CD14-positive monocyte (primary cell): Measurements from ENCODE around the gene SLC13A4. TPM values are rescaled to one million over a fixed set of nuclear protein-coding genes. Genes with fewer than 3 reads are reported as not detected.

Experiments used
- DNase-seq, 3 donors: peaks; one replicate each; pipeline ENCODE4 v3.0.0-alpha.2; 2011 to 2022
- H2AFZ ChIP-seq: 2 replicates; pipeline ENCODE4 v1.6.0; 2012; ENCODE audit warnings: mild to moderate bottlenecking, low read depth, low read length, inconsistent platforms; ENCODE audit not compliant: insufficient read depth, poor library complexity, severe bottlenecking
- H3K27ac ChIP-seq, 2 donors: 1 replicate in 1 of 2; 2 replicates in 1 of 2; pipeline ENCODE4 v1.5.1; 2012 to 2013; ENCODE audit warnings: low read length in 2 of 2, control low read depth in 1 of 2, inconsistent platforms in 1 of 2, low read depth in 1 of 2, mild to moderate bottlenecking in 1 of 2
- H3K27me3 ChIP-seq, 2 donors: one replicate each; pipeline versions ENCODE4 v1.6.0 to v1.6.1; 2011 to 2013; ENCODE audit warnings: low read length in 2 of 2; ENCODE audit not compliant: control insufficient read depth in 2 of 2, insufficient read depth in 2 of 2
- H3K36me3 ChIP-seq, 2 donors: replicated peaks in 1 of 2; 1 replicate in 1 of 2; 2 replicates in 1 of 2; pipeline versions ENCODE4 v1.5.1 to v1.6.1; 2012 to 2013; ENCODE audit warnings: low read length in 2 of 2, control low read depth in 1 of 2, inconsistent platforms in 1 of 2, mild to moderate bottlenecking in 1 of 2; ENCODE audit not compliant: insufficient read depth in 2 of 2, control insufficient read depth in 1 of 2
- H3K4me1 ChIP-seq, 2 donors: 1 replicate in 1 of 2; 2 replicates in 1 of 2; pipeline versions ENCODE4 v1.5.1 to v1.6.1; 2012 to 2013; ENCODE audit warnings: low read length in 2 of 2, control low read depth in 1 of 2, inconsistent platforms in 1 of 2, mild to moderate bottlenecking in 1 of 2, moderate library complexity in 1 of 2; ENCODE audit not compliant: insufficient read depth in 2 of 2, control insufficient read depth in 1 of 2
- H3K4me2 ChIP-seq: replicated peaks from 2 replicates; pipeline ENCODE3; 2012; ENCODE audit warnings: low read length, moderate library complexity, mild to moderate bottlenecking; ENCODE audit not compliant: poor library complexity, severe bottlenecking; ENCODE audit errors: extremely low read depth
- H3K4me3 ChIP-seq, 3 experiments: fragments of 200-600 bp in 1 of 3; sonication (generic) in 1 of 3; replicated peaks in 1 of 3; 1 replicate in 2 of 3; 2 replicates in 1 of 3; pipeline ENCODE4 v1.5.1; 2011 to 2013; ENCODE audit warnings: low read length in 3 of 3, mild to moderate bottlenecking in 3 of 3, control low read depth in 2 of 3, low read depth in 2 of 3, inconsistent platforms in 1 of 3, moderate library complexity in 1 of 3
- H3K79me2 ChIP-seq: 2 replicates; pipeline ENCODE4 v1.6.0; 2012; ENCODE audit warnings: mild to moderate bottlenecking, control low read depth, inconsistent platforms, low read length, moderate library complexity; ENCODE audit not compliant: insufficient read depth
- H3K9ac ChIP-seq: 2 replicates; pipeline ENCODE4 v1.6.0; 2017; ENCODE audit warnings: low read length, mild to moderate bottlenecking; ENCODE audit not compliant: insufficient read depth, poor library complexity, severe bottlenecking
- H3K9me3 ChIP-seq, 2 donors: replicated peaks in 1 of 2; 1 replicate in 1 of 2; 2 replicates in 1 of 2; pipeline versions ENCODE4 v1.5.1 to v1.6.1; 2012 to 2013; ENCODE audit warnings: low read length in 2 of 2, control low read depth in 1 of 2; ENCODE audit not compliant: control insufficient read depth in 1 of 2, insufficient read depth in 1 of 2
- H4K20me1 ChIP-seq: 2 replicates; pipeline ENCODE4 v1.6.0; 2012; ENCODE audit warnings: mild to moderate bottlenecking, low read length, control low read depth, moderate library complexity; ENCODE audit not compliant: insufficient read depth
- H3K27ac Mint-ChIP-seq, 7 donors: one replicate each; pipeline ENCODE4 v1.8.0; 2020; ENCODE audit warnings: mild to moderate bottlenecking in 7 of 7, mixed read lengths in 7 of 7, moderate library complexity in 6 of 7, inconsistent platforms in 2 of 7
- H3K27me3 Mint-ChIP-seq, 3 donors: one replicate each; pipeline ENCODE4 v1.8.0; 2021 to 2022; ENCODE audit warnings: low read depth in 3 of 3, mild to moderate bottlenecking in 3 of 3, mixed read lengths in 3 of 3, moderate library complexity in 3 of 3, inconsistent platforms in 1 of 3
- H3K36me3 Mint-ChIP-seq, 2 donors: one replicate each; pipeline ENCODE4 v1.8.0; 2020; ENCODE audit warnings: mixed read lengths in 2 of 2, inconsistent platforms in 1 of 2, mild to moderate bottlenecking in 1 of 2
- H3K4me1 Mint-ChIP-seq: one replicate; pipeline ENCODE4 v1.8.0; 2020; ENCODE audit warnings: mild to moderate bottlenecking, mixed read lengths
- H3K4me3 Mint-ChIP-seq, 2 donors: one replicate each; pipeline ENCODE4 v1.8.0; 2020; ENCODE audit warnings: mild to moderate bottlenecking in 2 of 2, mixed read lengths in 2 of 2, moderate library complexity in 1 of 2
- H3K9me3 Mint-ChIP-seq, 7 donors: one replicate each; pipeline ENCODE4 v1.8.0; 2020 to 2022; ENCODE audit warnings: mixed read lengths in 7 of 7, mild to moderate bottlenecking in 6 of 7, moderate library complexity in 6 of 7, inconsistent platforms in 2 of 7
- CTCF ChIP-seq: fragments of 200-600 bp; IDR thresholded peaks from one replicate; pipeline ENCODE4 v1.8.0; 2022; ENCODE audit warnings: antibody characterized with exemption, mild to moderate bottlenecking
- WGBS: methylation state at CpG from one replicate; pipeline ENCODE4 v1.1.5; 2013; ENCODE audit warnings: missing lambda C conversion rate; ENCODE audit not compliant: insufficient coverage; 5-methylcytosine and 5-hydroxymethylcytosine counted together
- intact Hi-C, 2 donors: fragments of 100-400 bp; cut with micrococcal nuclease; formaldehyde crosslinking; loops; one replicate each; pipeline versions ENCODE4 v1.15.0 to v1.15.1; 2023
- polyA plus RNA-seq, 3 donors: library from polyadenylated mRNA; depleted of rRNA in 1 of 3; unstranded in 2 of 3; stranded (reverse) in 1 of 3; fragments of 300-500 nt in 2 of 3; fragments of >200 nt in 1 of 3; fragmentation: Illumina TruSeq in 2 of 3; gene quantifications; 1 replicate in 2 of 3; 2 replicates in 1 of 3; pipeline ENCODE4 v1.2.3, GENCODE V29; 2012 to 2021

Gene SLC13A4
- polyA plus RNA-seq, 3 donors = not detected

DNA sequence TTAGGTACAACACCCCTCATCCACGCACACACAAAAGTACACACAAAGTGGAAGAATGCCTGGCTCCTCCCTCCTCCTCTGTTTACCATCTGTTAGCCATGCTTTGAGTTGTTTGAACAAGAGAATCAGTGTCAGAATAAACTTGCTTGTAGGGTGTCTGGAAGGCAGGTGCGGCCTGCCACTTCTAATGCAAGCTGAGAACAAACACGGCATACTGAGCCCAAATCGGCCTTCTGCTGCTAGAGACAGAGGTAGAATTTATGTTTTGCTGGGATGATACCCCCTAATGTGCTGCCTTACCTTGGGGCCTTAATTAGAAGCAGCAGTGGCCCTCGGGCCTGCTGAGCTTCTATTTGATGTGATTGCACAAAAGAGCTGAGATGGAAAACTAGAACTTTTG is 45.5 kb upstream of the SLC13A4 start:
- Histone ChIP-seq H3K4me1 (no peaks in the 10 kb centered on the region), H3K9me3 (no peaks in the 10 kb centered on the region), H3K36me3 (no peaks in the 10 kb centered on the region), H3K4me3 (no peak overlapping the region), H3K27me3 (no peaks in the 10 kb centered on the region), H4K20me1 (no peaks in the 10 kb centered on the region), H3K27ac (no peak overlapping the region), H2AFZ (no peak overlapping the region), H3K4me2 (no peak overlapping the region), H3K9ac (no peak overlapping the region), H3K79me2 (no peaks in the 10 kb centered on the region)
- H3K9me3 Mint-ChIP-seq = peaks cover 0 to 7% (median 3%) of the 10 kb centered on the region in 7 donors
- no peak for DNase-seq
- TF ChIP-seq CTCF = no peak
- intact Hi-C loops = no loop called here
- H3K4me1 Mint-ChIP-seq = no peaks in the 10 kb centered on the region
- no peak overlapping the region for H3K4me3 Mint-ChIP-seq
- H3K27me3 Mint-ChIP-seq = peaks cover 0 to 5% (median 0%) of the 10 kb centered on the region in 3 donors
- H3K36me3 Mint-ChIP-seq = no peaks in the 10 kb centered on the region
- no peak overlapping the region for H3K27ac Mint-ChIP-seq
- 100% methylated on average over 3 of the region's 5 CpGs for WGBS

DNA sequence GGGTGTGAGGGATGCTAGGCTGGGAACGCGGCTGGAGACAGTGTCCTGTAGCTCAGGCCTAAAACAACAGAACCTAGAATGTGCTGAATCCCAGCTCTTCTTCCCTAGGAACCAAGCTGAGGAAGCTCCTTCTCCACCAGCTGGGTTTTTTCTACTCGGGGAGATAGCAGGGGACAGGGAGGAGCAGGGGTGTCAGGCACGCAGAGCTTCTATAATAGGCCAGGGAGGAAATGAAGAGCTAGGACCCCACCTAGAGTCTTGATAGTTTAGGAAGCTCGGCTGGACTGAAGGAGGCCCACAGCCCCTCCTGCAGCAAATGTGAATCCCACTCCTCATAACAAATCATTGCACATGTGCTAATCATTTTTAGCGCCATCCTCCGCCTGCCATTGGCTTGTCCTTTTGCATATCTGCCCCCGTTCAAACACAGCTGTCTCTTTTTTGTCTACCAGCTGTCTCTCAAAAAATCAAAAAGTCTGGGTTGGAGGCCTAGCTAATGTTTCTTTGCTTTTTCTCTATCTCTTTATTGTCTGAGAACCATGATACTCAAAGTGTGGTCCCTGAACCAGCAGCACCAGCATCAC is 44.7 kb upstream of the SLC13A4 start:
- Histone ChIP-seq H3K4me3 (no peak overlapping the region), H3K4me2 (no peak overlapping the region), H3K9me3 (no peaks in the 10 kb centered on the region), H3K27ac (no peak overlapping the region), H3K79me2 (no peaks in the 10 kb centered on the region), H3K9ac (no peak overlapping the region), H3K36me3 (no peaks in the 10 kb centered on the region), H3K4me1 (no peaks in the 10 kb centered on the region), H3K27me3 (no peaks in the 10 kb centered on the region), H2AFZ (no peak overlapping the region), H4K20me1 (no peaks in the 10 kb centered on the region)
- peaks cover 0 to 3% (median under 1%) of the 10 kb centered on the region in 7 donors for H3K9me3 Mint-ChIP-seq
- H3K27ac Mint-ChIP-seq = no peak overlapping the region
- no peaks in the 10 kb centered on the region for H3K4me1 Mint-ChIP-seq
- H3K27me3 Mint-ChIP-seq = peaks cover 0 to 5% (median 0%) of the 10 kb centered on the region in 3 donors
- no peak overlapping the region for H3K4me3 Mint-ChIP-seq
- no peak for TF ChIP-seq CTCF
- no peak for DNase-seq
- intact Hi-C loops = no loop called here
- 85% methylated on average over 4 of the region's 8 CpGs for WGBS
- no peaks in the 10 kb centered on the region for H3K36me3 Mint-ChIP-seq
